Hematopoietic multipotent progenitor cell (in vitro differentiated cells): ENCODE data around the gene THTPA. TPM values are rescaled to one million over a fixed set of nuclear protein-coding genes. Genes with fewer than 3 reads are reported as not detected.
A peak's percentile ranks its signal among the peaks of the same experiment; 100 is the strongest.

Source experiments
- DNase-seq, 3 donors: peaks; one replicate each; pipeline ENCODE4 v3.0.0-alpha.2; 2011 to 2015; ENCODE audit warnings: low read depth in 2 of 3, low spot score in 2 of 3
- total RNA-seq: library from RNA; depleted of rRNA; stranded (reverse); fragments of >200 nt; gene quantifications from one replicate; pipeline ENCODE4 v1.2.3, GENCODE V29; 2012

THTPA gene
- total RNA-seq, 1 donor = 15.9 TPM

- no peak for DNase-seq
Measured at GRCh38 chr14:23566112-23566777, 10.2 kb downstream of the THTPA start.

- DNase-seq = no peak
Measured at GRCh38 chr14:23566778-23567185, 10.7 kb downstream of the THTPA start.

GRCh38 chr14:23567186-23568020, 11.3 kb downstream of the THTPA start, which contains the start of gene AP1G2:
AP1G2 (minus strand) TSS chr14:23567791; CDS start chr14:23567314, 477 bp downstream.
- DNase-seq = peak; percentile 68 to 85 (median 84)

- DNase-seq = no peak
Measured at GRCh38 chr14:23568021-23568599, 12.0 kb downstream of the THTPA start.

GRCh38 chr14:23568600-23569331, 12.7 kb downstream of the THTPA start:
- peak in 1 of 3 donors; percentile 57 for DNase-seq

GRCh38 chr14:23569443-23570151, 13.5 kb downstream of the THTPA start:
- no peak for DNase-seq

- DNase-seq = no peak
Measured at GRCh38 chr14:23570806-23571483, 14.9 kb downstream of the THTPA start.

- peak in 1 of 3 donors; percentile 66 for DNase-seq
Measured at GRCh38 chr14:23571701-23572523, 15.8 kb downstream of the THTPA start.

- DNase-seq = no peak
Measured at GRCh38 chr14:23572524-23572828, 16.4 kb downstream of the THTPA start.

- DNase-seq = peak in 2 of 3 donors; percentile 54 to 64
Measured at GRCh38 chr14:23572836-23573235, 16.8 kb downstream of the THTPA start.

- no peak for DNase-seq
Measured at GRCh38 chr14:23573384-23574015, 17.4 kb downstream of the THTPA start.

- no peak for DNase-seq
Measured at GRCh38 chr14:23577004-23577681, 21.1 kb downstream of the THTPA start.

- no peak for DNase-seq
Measured at GRCh38 chr14:23577710-23578392, 21.8 kb downstream of the THTPA start.

- DNase-seq = no peak
Measured at GRCh38 chr14:23578560-23579310, 22.7 kb downstream of the THTPA start, which contains the start of gene JPH4. JPH4 (minus strand) TSS chr14:23578790; CDS start chr14:23577453, 1,337 bp downstream.

GRCh38 chr14:23579311-23579630, 23.2 kb downstream of the THTPA start:
- DNase-seq = no peak

- DNase-seq = no peak
Measured at GRCh38 chr14:23579739-23580138, 23.7 kb downstream of the THTPA start.
